Effector memory CD4-positive, alpha-beta T cell (primary cell): ENCODE data around the gene PTGDS.
A peak's percentile ranks its signal among the peaks of the same experiment; 100 is the strongest.

ENCODE experiments used
- DNase-seq, 3 donors: peaks; one replicate each; pipeline ENCODE4 v3.0.0-alpha.2; 2020
- H3K27ac ChIP-seq: 2 replicates; pipeline ENCODE4 v1.7.0; 2013; ENCODE audit warnings: mild to moderate bottlenecking, low read length, moderate library complexity; ENCODE audit not compliant: insufficient read depth, poor library complexity, severe bottlenecking
- H3K27me3 ChIP-seq: replicated peaks from 2 replicates; pipeline ENCODE4 v1.7.0; 2013; ENCODE audit warnings: mild to moderate bottlenecking, low read length; ENCODE audit not compliant: insufficient read depth, control insufficient read depth, poor library complexity, severe bottlenecking
- H3K36me3 ChIP-seq: 2 replicates; pipeline ENCODE4 v1.7.0; 2013; ENCODE audit warnings: mild to moderate bottlenecking, low read length, moderate library complexity; ENCODE audit not compliant: control insufficient read depth, insufficient read depth
- H3K4me1 ChIP-seq: 2 replicates; pipeline ENCODE4 v1.7.0; 2013; ENCODE audit warnings: low read length, mild to moderate bottlenecking; ENCODE audit not compliant: control insufficient read depth, insufficient read depth, poor library complexity, severe bottlenecking
- H3K4me3 ChIP-seq: 2 replicates; pipeline ENCODE4 v1.7.0; 2013; ENCODE audit warnings: low read length, low read depth, mild to moderate bottlenecking; ENCODE audit not compliant: insufficient read depth, poor library complexity, severe bottlenecking
- H3K9me3 ChIP-seq: 2 replicates; pipeline ENCODE4 v1.7.0; 2013; ENCODE audit warnings: mild to moderate bottlenecking, low read length, moderate library complexity; ENCODE audit not compliant: control insufficient read depth

Gene PTGDS

GRCh38 chr9:136958898-136959850 is 18.1 kb upstream of the PTGDS start:
- no peaks in the 10 kb centered on the region for H3K9me3 ChIP-seq

GRCh38 chr9:136960212-136960937 is 16.9 kb upstream of the PTGDS start:
- Histone ChIP-seq H3K4me1 (peaks cover 52% of the 10 kb centered on the region), H3K36me3 (no peaks in the 10 kb centered on the region), H3K27ac (peak overlapping the region; percentile 21), H3K27me3 (no peaks in the 10 kb centered on the region), H3K4me3 (no peak overlapping the region), H3K9me3 (no peaks in the 10 kb centered on the region)
- DNase-seq, result peak in 2 of 3 donors; percentile 15 to 28

More at GRCh38 chr9:136958898-136959850, 18.1 kb upstream of the PTGDS start:
- H3K4me1 ChIP-seq, result peaks cover 42% of the 10 kb centered on the region
- DNase-seq, result no peak
- no peaks in the 10 kb centered on the region for H3K27me3 ChIP-seq
- no peak overlapping the region for H3K4me3 ChIP-seq
- no peaks in the 10 kb centered on the region for H3K36me3 ChIP-seq
- H3K27ac ChIP-seq, result peak overlapping the region; percentile 21

GRCh38 chr9:136960938-136961275 is 16.4 kb upstream of the PTGDS start:
- no peak overlapping the region for H3K4me3 ChIP-seq
- no peak for DNase-seq
- no peaks in the 10 kb centered on the region for H3K36me3 ChIP-seq
- peaks cover 56% of the 10 kb centered on the region for H3K4me1 ChIP-seq
- no peaks in the 10 kb centered on the region for H3K9me3 ChIP-seq
- H3K27ac ChIP-seq, result no peak overlapping the region
- H3K27me3 ChIP-seq, result no peaks in the 10 kb centered on the region

DNA sequence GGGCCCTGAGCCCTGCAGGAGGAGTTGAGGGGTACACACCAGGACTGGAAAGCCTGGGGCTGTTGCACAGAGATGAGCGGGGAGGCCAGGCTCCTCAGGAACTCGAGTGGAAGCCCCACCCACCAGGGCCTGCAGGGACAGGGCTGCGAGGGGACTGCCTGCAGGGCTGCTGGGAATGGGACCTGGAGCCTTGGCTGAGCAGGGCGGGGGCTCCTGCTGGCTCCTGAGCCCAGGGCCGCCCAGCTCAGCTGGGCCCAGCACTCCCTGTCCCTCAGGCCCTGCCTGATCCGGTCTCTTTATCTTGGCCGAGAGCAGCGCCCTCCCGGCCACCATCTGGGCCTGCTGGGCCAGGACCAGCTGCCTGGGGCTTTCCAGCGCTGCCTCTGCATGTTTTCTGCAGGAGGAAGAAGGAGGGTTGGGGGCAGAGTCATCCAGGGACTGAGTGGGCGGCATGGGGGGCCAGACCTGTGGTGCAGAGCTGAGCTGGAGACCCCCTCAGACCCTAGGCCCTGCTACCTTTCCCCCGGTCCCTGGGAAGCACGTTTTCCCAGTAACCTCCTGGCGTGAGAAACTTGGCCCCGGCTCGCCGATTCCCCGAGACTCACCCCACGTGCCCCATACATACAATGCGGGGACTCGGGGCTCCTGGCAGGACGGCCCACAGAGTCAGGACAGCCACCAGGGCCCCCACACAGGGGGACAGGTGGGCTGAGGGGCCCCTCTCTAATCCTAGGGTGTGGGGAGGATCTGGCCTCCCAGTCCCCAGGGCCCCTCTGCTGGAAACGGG is 15.8 kb upstream of the PTGDS start:
- no peak overlapping the region for H3K4me3 ChIP-seq
- no peak overlapping the region for H3K27ac ChIP-seq
- no peaks in the 10 kb centered on the region for H3K9me3 ChIP-seq
- no peaks in the 10 kb centered on the region for H3K36me3 ChIP-seq
- H3K4me1 ChIP-seq, result peaks cover 61% of the 10 kb centered on the region
- H3K27me3 ChIP-seq, result no peaks in the 10 kb centered on the region
- DNase-seq, result no peak

DNA sequence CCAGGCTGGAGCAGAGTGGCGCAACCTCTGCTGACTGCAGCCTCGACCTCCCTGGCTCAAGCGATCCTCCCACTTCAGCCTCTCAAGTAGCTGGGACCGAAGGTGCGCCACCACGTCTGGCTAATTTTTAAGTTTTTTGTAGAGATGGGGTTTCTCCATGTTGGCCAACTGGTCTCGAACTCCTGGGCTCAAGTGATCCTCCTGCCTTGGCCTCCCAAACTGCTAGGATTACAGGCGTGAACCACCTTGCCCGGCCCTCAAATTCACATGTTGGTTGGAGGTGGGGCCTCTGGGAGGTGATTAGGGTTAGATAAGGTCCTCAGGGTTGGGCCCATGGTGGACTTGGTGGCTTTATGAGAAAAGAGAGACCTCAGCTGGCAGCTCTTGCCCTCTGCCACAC is 15.1 kb upstream of the PTGDS start:
- Histone ChIP-seq H3K27ac (no peak overlapping the region), H3K4me1 (peaks cover 61% of the 10 kb centered on the region), H3K4me3 (no peak overlapping the region), H3K36me3 (no peaks in the 10 kb centered on the region), H3K9me3 (no peaks in the 10 kb centered on the region), H3K27me3 (no peaks in the 10 kb centered on the region)
- no peak for DNase-seq

DNA sequence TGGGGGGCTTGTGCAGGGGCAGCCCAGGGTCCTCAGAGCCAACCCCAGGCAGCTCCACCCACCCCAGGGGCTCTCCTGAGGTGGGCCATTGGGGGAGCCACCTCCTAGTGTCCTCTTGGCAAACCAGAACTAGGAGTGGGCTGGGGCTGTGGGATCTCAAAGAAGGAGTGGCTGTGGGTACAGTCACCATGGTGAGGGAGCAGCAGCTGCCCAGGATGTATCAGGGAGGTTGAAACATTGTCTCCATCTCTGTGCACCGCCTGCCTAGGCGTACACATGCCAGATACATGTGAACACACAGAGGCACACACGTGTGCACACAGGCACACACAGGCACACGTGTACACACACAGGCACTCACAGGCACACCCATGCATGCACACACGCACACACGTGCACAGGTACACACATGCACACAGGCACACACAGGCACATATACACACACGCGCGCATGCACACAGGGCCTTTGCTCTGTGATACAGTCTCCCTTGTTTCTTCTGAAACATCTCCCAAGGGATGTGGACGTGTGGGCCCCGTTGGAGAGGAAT is 14.5 kb upstream of the PTGDS start:
- Histone ChIP-seq H3K36me3 (no peaks in the 10 kb centered on the region), H3K4me3 (no peak overlapping the region), H3K9me3 (no peaks in the 10 kb centered on the region), H3K27me3 (no peaks in the 10 kb centered on the region), H3K4me1 (peaks cover 61% of the 10 kb centered on the region), H3K27ac (no peak overlapping the region)
- DNase-seq, result no peak

DNA sequence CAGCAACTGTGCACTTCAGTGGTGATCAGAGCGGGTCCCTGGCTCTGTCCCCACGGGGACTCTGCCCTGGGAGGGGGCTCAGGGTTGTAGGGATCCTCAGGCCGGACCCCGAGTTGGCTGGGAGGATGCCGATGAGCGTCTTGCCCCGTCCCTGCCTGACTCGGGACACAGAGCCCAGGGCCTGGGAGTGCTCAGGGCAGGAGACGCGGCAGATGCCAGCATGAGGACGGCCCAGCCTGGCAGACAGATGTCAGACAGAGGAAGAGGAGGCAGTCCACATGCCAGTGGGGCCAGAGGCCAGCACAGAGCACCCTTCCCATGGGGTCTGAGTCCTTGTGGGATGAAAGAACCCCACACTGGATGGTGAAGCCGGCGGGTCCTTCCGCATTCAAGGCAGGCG is 14.0 kb upstream of the PTGDS start:
- Histone ChIP-seq H3K4me1 (peaks cover 61% of the 10 kb centered on the region), H3K36me3 (no peaks in the 10 kb centered on the region), H3K27ac (no peak overlapping the region), H3K4me3 (no peak overlapping the region), H3K27me3 (no peaks in the 10 kb centered on the region), H3K9me3 (no peaks in the 10 kb centered on the region)
- no peak for DNase-seq

DNA sequence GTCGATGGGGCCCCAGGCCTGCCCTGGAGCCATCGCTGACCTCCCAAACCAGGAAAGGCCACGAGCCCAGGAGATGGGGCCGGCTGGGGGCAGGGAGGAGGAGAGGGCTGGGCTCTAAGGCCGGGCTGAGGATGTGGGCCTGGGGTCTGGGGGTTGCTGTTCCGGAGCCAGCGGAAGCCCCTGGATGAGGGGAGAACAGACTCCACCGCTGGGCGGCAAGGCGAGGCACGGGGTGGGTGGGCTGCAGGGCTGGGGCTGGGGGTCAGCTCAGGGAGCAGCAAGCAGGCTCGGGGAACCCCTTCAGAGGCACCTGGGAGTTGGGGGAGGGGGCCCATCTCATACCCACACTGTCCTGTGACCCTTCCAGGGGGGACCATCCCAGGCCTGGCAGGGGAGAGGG is 13.6 kb upstream of the PTGDS start:
- no peaks in the 10 kb centered on the region for H3K9me3 ChIP-seq
- no peak for DNase-seq
- H3K27me3 ChIP-seq, result no peaks in the 10 kb centered on the region
- H3K36me3 ChIP-seq, result no peaks in the 10 kb centered on the region
- no peak overlapping the region for H3K4me3 ChIP-seq
- H3K4me1 ChIP-seq, result peaks cover 61% of the 10 kb centered on the region
- peak overlapping the region; percentile 18 for H3K27ac ChIP-seq

GRCh38 chr9:136964171-136964689 is 13.1 kb upstream of the PTGDS start:
- Histone ChIP-seq H3K27ac (peak overlapping the region; percentile 18), H3K4me1 (peaks cover 56% of the 10 kb centered on the region), H3K27me3 (no peaks in the 10 kb centered on the region), H3K9me3 (no peaks in the 10 kb centered on the region), H3K36me3 (no peaks in the 10 kb centered on the region), H3K4me3 (no peak overlapping the region)
- no peak for DNase-seq
